Tibial nerve (tissue), 4 donors: ENCODE data around the gene MCCC1. TPM values are rescaled to one million over a fixed set of nuclear protein-coding genes. Genes with fewer than 3 reads are reported as not detected.

Source experiments
- DNase-seq, 2 donors: peaks; one replicate each; pipeline ENCODE4 v3.0.0-alpha.2; 2019; ENCODE audit warnings: low spot score in 2 of 2
- H3K27ac ChIP-seq, 4 donors: fragments of 200-600 bp; sonication (generic) in 3 of 4; one replicate each; pipeline ENCODE4 v1.5.1; 2017 to 2019; ENCODE audit warnings: mild to moderate bottlenecking in 1 of 4
- H3K27me3 ChIP-seq, 2 donors: fragments of 200-600 bp; sonication (generic) in 1 of 2; one replicate each; pipeline versions ENCODE4 v1.5.1 to v1.6.0; 2017 to 2019
- H3K36me3 ChIP-seq, 3 donors: fragments of 200-600 bp; sonication (generic); one replicate each; pipeline ENCODE4 v1.5.1; 2018 to 2019
- H3K4me1 ChIP-seq, 4 donors: fragments of 200-600 bp; sonication (generic) in 3 of 4; one replicate each; pipeline ENCODE4 v1.5.1; 2017 to 2019
- H3K4me3 ChIP-seq, 4 donors: fragments of 200-600 bp; sonication (generic) in 3 of 4; one replicate each; pipeline ENCODE4 v1.5.1; 2017 to 2019; ENCODE audit warnings: mild to moderate bottlenecking in 1 of 4, moderate library complexity in 1 of 4
- H3K9me3 ChIP-seq, 4 donors: fragments of 200-600 bp; sonication (generic) in 3 of 4; one replicate each; pipeline ENCODE4 v1.5.1; 2017 to 2019
- EP300 ChIP-seq, 2 donors: sonication (generic); formaldehyde crosslinking; IDR thresholded peaks; one replicate each; pipeline ENCODE4 v1.6.1; 2017; ENCODE audit warnings: antibody characterized with exemption in 2 of 2, mild to moderate bottlenecking in 1 of 2
- POLR2A ChIP-seq, 2 donors: fragments of 450-650 bp; IDR thresholded peaks; one replicate each; pipeline ENCODE4 v1.6.1; 2017; ENCODE audit warnings: antibody characterized with exemption in 2 of 2, mild to moderate bottlenecking in 2 of 2, moderate library complexity in 2 of 2
- WGBS, 2 donors: methylation state at CpG; one replicate each; pipeline ENCODE4 v1.1.5; 2018; 5-methylcytosine and 5-hydroxymethylcytosine counted together
- total RNA-seq, 4 donors: library from RNA; depleted of rRNA; stranded (reverse); fragments of >200 nt; gene quantifications; one replicate each; pipeline ENCODE4 v1.1.0, GENCODE V29; 2016
- TF ChIP-seq, protein P1 (sequence below), 5 experiments: fragments of 200-600 bp in 3 of 5; fragments of 450-650 bp in 2 of 5; sonication (generic) in 3 of 5; IDR thresholded peaks; one replicate each; pipeline ENCODE4 v1.5.1; 2016 to 2019; ENCODE audit warnings: antibody characterized with exemption in 5 of 5, mild to moderate bottlenecking in 3 of 5, moderate library complexity in 2 of 5

Gene MCCC1
- total RNA-seq, 4 donors from 2014 or later = 39.9 to 61.2 (median 48.1) TPM

DNA sequence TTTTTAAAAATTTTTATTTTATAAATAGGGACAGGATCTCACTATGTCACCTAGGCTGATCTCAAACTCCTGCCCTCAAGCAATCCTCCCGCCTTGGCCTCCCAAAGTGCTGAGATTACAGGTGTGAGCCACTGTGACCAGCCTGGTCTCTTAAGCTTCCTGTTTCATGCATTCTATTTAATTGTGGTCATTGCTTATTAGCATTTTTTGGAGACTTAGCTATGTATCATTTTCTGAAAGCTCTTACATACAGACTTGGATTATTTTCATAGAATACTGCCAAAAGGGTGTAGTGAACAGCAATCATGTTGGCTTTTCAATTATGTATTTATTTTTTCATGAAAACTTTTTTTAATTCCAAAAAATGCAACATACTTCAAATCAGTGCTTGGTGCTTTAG lies 67.5 kb downstream of the MCCC1 start:
- no peak for TF ChIP-seq EP300 (IDR thresholded peaks at IDR 0.05)
- TF ChIP-seq, protein P1, sequence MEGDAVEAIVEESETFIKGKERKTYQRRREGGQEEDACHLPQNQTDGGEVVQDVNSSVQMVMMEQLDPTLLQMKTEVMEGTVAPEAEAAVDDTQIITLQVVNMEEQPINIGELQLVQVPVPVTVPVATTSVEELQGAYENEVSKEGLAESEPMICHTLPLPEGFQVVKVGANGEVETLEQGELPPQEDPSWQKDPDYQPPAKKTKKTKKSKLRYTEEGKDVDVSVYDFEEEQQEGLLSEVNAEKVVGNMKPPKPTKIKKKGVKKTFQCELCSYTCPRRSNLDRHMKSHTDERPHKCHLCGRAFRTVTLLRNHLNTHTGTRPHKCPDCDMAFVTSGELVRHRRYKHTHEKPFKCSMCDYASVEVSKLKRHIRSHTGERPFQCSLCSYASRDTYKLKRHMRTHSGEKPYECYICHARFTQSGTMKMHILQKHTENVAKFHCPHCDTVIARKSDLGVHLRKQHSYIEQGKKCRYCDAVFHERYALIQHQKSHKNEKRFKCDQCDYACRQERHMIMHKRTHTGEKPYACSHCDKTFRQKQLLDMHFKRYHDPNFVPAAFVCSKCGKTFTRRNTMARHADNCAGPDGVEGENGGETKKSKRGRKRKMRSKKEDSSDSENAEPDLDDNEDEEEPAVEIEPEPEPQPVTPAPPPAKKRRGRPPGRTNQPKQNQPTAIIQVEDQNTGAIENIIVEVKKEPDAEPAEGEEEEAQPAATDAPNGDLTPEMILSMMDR (IDR thresholded peaks at IDR 0.05) = no peak
- no peak for TF ChIP-seq POLR2A (IDR thresholded peaks at IDR 0.05)
- Histone ChIP-seq H3K36me3 (peaks cover 4 to 96% (median 6%) of the 10 kb centered on the region in 3 donors), H3K27ac (no peak overlapping the region), H3K9me3 (peaks cover 0 to 2% (median 0%) of the 10 kb centered on the region in 4 donors), H3K4me1 (no peaks in the 10 kb centered on the region), H3K27me3 (no peaks in the 10 kb centered on the region), H3K4me3 (no peak overlapping the region)
- no peak for DNase-seq
- WGBS, 2 donors = 96 to 100% methylated on average over 1 of the region's 1 CpG

DNA sequence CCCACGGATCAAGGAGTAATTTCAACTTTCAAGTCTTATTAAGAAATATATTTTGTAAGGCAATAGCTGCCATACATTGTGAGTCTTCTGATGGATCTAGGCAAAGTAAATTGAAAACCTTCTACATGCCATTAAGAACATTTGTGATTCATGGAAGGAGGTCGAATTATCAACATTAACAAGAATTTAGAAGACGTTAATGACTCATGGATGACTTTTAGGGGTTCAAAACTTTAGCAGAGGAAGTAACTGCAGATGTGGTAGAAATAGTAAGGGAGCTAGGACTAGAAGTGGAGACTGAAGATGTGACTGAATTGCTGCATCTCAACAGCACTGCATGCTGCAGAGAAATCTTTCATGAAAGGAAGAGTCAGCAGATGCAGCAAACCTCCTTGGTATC lies 70.9 kb downstream of the MCCC1 start:
- TF ChIP-seq EP300 (IDR thresholded peaks at IDR 0.05) (no peak), POLR2A (IDR thresholded peaks at IDR 0.05) (no peak)
- TF ChIP-seq, protein P1 (IDR thresholded peaks at IDR 0.05) = no peak
- Histone ChIP-seq H3K9me3 (peaks cover 0 to 2% (median 0%) of the 10 kb centered on the region in 4 donors), H3K27me3 (no peaks in the 10 kb centered on the region), H3K4me1 (no peaks in the 10 kb centered on the region), H3K4me3 (no peak overlapping the region), H3K36me3 (peaks cover 0 to 98% (median 4%) of the 10 kb centered on the region in 3 donors), H3K27ac (no peak overlapping the region)
- WGBS, 2 donors = 80 to 97% methylated on average over 3 of the region's 3 CpGs
- no peak for DNase-seq

DNA sequence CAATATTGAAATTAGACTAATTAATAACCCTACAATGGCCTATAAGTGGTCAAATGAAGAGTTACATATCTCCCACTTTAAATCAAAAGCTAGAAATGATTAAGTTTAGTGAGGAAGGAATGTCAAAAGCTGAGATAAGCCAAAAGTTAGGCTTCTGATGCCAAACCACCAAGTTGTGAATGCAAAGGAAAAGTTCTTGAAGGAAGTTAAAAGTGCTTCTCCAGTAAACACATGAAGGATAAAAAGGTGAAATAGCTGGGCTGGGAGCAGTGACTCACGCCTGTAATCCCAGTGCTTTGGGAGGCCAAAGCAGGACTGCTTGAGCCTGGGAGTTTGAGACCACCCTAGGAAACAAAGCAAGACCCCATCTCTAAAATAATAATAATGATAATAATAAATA lies 72.0 kb downstream of the MCCC1 start:
- TF ChIP-seq, protein P1 (IDR thresholded peaks at IDR 0.05) = no peak
- no peak for TF ChIP-seq POLR2A (IDR thresholded peaks at IDR 0.05)
- no peak for TF ChIP-seq EP300 (IDR thresholded peaks at IDR 0.05)
- Histone ChIP-seq H3K36me3 (peaks cover 0 to 92% (median 4%) of the 10 kb centered on the region in 3 donors), H3K4me1 (no peaks in the 10 kb centered on the region), H3K27me3 (no peaks in the 10 kb centered on the region), H3K27ac (no peak overlapping the region), H3K4me3 (no peak overlapping the region), H3K9me3 (peaks cover 0 to 2% (median 0%) of the 10 kb centered on the region in 4 donors)
- DNase-seq = no peak
- 91 to 100% methylated on average over 1 of the region's 1 CpG for WGBS, 2 donors

DNA sequence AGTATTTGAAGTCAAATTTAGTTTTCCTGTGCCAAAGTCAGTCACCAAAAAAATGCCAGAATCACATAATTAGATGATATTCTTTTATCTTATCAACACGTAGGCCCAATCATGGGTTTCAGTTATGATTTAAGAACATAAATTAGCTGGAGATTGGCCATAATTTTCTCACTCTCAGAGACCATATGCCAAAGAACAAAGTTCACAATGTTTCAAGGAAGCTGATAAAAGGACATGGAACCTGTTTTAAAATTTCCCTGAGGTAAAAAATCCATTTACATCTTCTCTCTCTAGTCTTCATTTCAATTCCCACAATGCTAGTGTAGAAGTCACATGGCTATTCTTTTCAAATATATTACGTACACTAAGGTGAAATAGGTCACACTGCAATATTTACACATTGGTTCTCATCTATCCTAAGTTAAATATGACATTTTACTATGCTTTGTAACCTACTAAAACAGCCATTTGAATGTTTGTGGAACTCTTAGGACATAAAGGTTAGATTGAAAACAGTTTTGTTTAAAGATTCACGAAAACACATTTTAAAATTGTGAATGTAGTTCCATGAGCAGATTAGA lies 76.3 kb downstream of the MCCC1 start:
- Histone ChIP-seq H3K4me1 (no peaks in the 10 kb centered on the region), H3K9me3 (no peaks in the 10 kb centered on the region), H3K4me3 (no peak overlapping the region), H3K27ac (no peak overlapping the region), H3K36me3 (peaks cover 0 to 89% (median 2%) of the 10 kb centered on the region in 3 donors), H3K27me3 (no peaks in the 10 kb centered on the region)
- WGBS, 2 donors = 85 to 88% methylated on average over 3 of the region's 3 CpGs
- TF ChIP-seq, protein P1 (IDR thresholded peaks at IDR 0.05) = no peak
- TF ChIP-seq EP300 (IDR thresholded peaks at IDR 0.05) (no peak), POLR2A (IDR thresholded peaks at IDR 0.05) (no peak)
- no peak for DNase-seq

DNA sequence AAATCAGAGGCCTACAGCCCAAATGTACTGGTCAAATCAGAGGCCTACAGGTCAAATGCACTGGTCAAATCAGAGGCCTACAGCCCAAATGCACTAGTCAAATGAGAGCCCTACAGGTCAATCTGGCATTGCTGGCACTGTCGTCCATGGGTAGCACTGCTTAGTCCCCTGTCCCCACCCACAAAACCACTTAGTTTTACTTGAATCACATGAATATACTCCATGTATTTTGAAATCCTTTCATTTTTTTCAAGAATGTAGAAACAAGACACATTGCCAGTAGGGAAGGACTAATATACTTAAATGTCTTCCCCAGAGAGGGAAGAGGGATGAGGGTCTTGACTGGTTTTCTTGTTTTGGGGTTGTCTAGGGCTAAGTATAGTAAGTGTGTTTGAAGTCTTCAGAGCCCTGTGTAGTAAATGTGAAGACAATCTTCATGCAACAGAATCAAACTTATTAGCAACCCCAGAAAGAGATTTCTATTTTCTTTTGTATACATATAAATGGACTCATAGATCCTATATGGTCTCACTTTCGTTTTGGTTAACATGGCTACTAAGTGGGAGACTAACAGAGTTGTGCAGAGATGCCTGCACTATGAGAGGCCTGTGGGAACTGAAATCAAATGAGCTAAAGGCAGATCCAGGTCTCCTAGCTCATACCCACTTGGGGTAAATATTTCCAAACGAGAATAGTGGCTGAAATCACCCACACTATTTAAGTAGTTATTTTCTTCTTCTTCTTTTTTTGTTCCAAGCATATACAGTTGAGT lies 80.7 kb downstream of the MCCC1 start:
- TF ChIP-seq POLR2A (IDR thresholded peaks at IDR 0.05) (no peak), EP300 (IDR thresholded peaks at IDR 0.05) (no peak)
- TF ChIP-seq, protein P1 (IDR thresholded peaks at IDR 0.05) = no peak
- DNase-seq = no peak
- H3K4me3 ChIP-seq = no peak overlapping the region
- 89 to 90% methylated on average over 3 of the region's 3 CpGs for WGBS, 2 donors
- H3K9me3 ChIP-seq = no peaks in the 10 kb centered on the region
- H3K36me3 ChIP-seq = peaks cover 3 to 81% (median 5%) of the 10 kb centered on the region in 3 donors
- no peaks in the 10 kb centered on the region for H3K27me3 ChIP-seq
- no peak overlapping the region for H3K27ac ChIP-seq
- H3K4me1 ChIP-seq = no peaks in the 10 kb centered on the region
